NCI-H1694 (cell line): ENCODE data around the gene LDLRAP1.

Source experiments
- DNase-seq: peaks from one replicate; lab custom pipeline; 2025; lab: John Stamatoyannopoulos, UW

LDLRAP1 gene

DNA sequence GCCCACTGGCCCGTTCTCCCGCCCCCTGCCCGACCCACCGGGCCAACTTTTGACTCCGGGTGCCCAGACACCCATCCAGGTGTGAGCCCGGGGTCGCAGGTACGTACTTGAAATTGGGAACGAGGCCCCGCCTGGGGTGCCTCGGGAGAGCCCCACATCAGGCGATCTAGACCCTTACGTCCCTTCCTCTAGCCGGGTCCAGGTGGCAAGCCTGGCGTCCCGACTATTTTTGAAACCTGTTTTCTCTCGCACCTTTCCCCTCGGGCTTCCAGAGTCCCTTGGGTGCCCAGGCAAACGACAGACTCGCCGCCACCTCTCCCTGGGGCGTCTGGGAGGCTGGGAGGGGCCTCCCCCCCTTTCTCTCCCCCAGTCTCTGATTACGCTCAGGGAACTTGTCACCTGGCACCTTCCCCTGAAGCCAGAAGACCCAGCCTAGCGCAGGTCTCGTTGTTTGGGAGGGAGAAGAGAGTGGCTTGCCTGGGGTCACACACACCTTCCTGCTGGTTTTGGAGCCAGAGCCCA is 898 bp downstream of the LDLRAP1 start:
- no peak for DNase-seq

DNA sequence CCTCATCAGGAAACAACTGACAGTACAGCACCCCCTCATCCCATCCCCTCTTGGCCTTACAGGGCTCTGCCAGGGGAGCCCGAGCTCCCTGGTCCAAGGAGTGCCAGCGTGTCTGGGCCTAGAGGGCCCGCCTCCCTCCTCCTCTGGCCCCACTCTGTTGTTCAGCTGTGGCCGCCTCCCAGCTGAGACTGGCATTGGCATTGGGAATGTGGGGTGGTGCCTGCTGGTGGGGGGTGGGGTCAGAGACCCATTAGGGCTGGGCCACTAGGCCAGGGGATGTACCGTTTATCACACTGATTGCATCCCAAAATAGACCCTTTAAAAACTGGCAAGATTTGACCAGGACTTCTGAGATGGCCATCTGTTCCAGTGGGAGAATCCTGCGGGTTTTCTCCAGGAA is 1.4 kb downstream of the LDLRAP1 start:
- no peak for DNase-seq

DNA sequence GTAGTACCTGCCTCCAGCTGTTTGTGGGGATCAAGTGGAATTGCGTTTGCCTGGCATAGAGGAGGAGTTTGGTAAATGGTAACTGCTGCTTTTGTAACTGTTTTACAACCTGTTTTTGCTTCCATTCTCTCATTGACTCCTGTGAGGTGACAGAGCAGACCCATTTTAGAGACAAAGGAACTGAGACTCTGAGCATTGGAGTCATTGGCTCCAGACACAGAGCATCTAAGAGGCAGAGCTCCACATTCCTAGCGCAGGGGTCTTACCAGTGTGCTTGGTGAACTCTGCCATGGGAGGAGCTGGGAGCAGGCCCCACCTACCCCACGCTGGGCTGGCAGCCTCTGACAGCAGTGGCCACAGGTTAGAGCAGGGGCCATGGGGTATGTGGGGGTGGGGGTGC is 2.4 kb downstream of the LDLRAP1 start:
- no peak for DNase-seq

DNA sequence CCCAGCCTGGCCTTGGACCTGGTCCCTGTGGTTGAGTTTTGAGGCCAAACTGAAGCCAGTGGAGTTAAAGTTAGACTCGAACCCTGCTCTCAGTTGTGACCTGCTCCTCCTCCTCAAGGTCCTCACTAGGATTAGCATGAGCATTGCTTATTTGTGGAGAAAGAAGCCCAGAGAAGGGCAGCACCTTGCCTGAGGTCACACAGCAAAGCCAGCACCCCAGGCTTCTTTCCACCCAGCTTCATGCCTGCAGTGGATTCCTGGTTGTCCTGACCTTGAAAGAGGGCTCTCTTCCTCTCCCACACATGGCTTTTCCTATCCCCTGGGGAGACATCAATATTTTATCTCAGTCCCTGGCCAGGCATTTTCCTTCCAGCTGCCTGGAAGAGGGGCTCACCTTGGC is 2.8 kb downstream of the LDLRAP1 start:
- DNase-seq: no peak

DNA sequence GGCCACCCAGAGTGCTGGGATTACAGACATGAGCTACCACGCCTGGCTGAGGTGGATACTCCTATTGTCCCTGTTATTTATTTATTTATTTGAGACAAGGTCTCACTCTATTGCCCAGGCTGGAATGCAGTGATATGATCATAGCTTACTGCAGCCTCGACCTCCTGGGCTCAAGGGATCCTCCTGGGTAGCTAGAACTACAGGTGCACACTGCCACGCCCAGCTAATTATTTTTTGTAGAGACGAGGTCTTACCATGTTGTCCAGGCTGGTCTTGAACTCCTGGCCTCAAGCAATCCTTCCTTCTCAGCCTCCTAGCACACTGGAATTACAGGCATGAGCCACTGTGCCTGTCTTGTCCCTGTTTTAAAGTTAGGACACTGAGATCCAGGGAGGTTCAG is 5.2 kb downstream of the LDLRAP1 start:
- DNase-seq: no peak

DNA sequence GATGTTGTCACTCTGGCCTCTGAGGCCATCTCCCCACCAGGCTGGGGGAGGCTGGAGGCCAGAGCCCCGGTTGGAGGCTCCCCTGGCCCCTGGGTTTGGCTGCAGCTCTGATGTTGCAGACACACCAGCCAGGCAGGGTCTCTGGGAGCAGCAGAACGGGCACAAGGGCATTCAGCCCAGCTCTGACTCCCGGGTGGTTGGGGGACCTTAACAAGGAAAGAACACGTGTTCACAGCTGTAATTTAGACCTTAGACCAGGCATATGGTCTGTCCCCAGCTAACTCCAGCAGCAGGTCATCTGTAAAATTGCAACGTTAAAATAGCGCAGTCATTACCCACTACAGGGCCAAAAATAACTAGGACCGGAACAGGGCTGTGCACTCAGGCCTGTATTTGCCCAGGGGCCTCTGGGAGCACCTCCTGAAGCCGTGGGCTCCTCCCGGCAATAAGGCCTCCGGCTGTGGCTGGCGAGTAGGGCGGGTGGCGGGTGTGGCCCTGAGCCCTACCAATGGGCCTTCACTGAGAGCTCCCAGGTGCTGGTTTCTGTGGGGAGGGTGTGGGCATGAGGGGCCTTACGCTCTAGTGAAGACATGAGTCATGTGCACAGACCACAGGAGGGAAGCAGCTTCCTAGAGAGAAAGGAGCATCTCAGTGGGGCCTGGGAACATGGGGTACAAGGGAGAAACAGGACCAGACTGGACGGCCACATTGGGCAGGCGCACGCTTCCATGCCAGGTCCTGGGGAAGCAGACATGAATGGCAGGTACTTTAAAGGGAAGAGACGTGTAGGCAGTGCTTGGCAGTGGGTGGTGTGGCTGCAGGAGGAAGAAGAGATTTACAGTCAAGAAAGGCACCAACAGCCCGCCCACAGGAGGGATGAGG is 6.1 kb downstream of the LDLRAP1 start:
- no peak for DNase-seq

DNA sequence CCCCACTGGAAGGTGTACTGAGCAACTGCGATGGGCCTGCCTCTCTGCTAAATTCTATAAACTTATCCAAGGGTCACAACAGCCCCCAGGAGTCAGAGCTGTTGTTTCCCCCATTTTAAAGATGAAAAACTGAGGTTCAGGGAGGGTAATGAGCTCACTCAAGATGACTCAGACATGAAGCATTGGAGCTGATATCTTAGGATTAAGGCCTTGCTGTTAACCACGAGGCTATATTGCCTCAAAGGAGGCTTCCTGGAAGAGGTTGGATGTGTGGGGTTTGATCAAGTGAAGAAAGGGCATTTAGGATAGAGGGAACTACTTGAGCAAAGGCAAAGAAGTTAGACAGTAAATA is 6.7 kb downstream of the LDLRAP1 start:
- no peak for DNase-seq

DNA sequence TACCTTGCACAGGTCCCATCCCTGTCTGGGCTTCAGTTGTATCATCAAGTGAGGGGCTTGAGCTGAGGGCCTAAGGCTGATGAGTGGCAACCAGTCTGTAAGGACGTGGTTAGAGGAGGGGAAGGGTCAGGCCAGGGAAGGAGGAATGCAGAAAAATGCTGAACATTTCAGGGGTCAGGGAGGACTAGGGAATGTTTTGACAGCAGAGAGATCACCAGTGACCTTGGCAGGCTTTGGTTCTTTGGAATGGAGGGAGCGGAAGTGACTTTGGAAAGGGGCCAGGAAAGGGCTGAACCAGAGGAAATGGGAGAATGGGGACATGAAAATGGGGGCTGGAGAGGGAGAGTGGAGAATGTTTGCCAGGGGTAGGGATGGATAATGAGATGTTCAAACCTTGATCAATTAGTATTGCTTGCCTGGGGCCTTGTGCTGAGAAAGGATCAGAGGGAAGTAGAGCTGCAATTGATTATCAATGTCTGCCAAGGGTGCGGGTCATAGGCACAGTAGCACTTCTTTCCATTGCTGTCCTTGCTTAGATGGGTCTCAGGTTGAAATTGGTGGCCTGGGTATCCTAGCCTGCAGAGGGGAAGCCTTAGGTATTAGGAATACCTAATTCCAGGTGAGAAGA is 7.4 kb downstream of the LDLRAP1 start:
- no peak for DNase-seq

DNA sequence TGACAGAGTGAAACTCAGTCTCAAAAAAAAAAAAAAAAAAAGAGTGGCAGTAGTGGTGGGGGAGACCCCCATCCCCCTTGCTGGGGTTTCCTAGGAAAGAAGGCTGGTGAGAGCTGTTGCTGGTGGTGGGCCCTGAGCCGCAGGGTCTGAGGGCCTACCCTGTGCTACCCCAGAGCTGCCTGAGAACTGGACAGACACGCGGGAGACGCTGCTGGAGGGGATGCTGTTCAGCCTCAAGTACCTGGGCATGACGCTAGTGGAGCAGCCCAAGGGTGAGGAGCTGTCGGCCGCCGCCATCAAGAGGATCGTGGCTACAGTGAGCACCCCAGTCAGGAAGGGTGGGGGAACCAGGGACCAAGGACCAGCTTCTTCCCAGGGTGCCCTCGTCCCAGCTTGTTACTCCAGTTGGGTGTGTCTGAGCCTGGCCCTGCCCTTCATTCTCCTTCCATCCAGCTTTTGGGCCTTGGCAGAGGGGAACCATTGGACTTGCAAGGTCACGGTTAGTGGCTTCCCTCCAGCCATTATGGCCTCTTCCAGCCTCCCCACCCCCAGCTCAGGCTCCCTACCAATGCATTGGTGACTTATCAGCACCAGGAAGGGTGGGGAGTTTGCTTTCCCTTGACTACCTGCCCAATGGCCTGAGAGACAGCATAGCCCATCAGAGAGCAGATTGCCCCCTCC is 10.5 kb downstream of the LDLRAP1 start:
- no peak for DNase-seq

DNA sequence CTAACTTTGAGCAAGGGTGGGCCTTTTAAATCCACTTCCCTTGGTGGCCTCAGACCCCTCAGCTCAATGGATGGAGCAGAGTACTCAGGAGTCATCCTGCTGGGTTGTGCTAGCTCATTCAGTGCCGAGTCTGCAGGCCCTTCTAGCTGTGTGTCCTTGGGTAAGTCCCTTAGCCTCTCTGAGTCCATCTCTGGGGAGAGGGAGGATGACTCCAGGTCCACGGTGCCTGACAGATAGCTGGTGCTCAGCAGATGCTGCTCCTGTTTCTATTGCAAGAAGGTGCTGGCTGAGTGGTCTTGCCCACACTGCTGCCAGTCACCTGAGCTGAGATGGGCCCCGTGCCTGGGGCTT is 11.0 kb downstream of the LDLRAP1 start:
- no peak for DNase-seq

DNA sequence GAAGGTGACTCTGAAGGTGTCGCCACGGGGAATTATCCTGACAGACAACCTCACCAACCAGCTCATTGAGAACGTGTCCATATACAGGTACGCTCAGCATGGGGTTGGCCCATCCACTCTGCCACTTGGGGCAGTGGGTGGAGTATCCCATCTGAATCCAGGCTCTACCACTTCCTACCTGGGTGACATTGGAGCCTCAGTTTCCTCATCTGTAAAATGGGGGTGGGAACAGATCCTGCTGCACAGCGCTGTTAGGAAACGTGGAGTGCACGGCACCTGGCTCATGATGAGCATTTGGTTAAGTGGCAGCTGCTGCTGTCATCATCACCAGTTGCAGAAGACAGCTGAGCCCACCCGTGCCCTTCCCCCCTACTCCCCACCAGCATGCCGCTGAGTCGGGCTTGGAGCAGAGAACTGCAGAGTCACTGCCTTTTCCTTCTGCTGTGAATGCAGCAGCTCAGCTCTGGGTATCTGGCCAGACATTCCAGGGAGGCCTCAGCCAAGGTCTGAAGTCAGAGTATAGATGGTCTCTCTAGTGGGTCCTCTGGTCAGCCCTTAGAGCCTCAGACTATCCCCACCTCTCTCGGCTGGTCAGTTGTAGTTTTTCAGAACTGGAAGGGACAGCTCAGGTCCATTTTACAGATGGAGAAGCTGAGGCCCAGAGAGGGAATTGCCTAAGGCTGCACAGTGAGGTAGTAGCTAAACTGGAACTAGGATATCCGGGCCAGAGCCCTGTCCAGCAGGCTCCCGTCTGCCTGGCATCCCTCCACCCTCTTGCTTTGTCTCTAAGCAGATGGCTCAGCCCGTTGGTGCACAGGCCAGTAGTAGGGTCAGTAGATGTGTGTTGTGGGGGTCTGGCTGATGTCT is 11.7 kb downstream of the LDLRAP1 start:
- no peak for DNase-seq

DNA sequence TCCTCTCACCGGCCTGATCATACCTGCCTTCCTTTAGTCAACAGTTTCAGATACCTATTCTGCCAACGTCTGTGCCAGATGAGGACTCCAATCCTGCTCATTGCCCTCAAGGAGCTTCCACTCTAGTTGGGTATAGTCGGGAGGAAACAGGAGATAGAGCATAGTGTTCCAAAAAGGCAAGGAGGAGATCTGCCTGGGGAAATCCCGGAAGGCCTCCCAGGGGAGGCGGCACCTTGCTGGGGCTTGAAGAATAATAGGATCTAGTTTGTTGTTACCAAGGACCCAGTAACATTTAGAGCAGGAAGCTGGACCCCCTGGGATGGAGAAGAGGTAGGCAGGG is 12.3 kb downstream of the LDLRAP1 start:
- no peak for DNase-seq

DNA sequence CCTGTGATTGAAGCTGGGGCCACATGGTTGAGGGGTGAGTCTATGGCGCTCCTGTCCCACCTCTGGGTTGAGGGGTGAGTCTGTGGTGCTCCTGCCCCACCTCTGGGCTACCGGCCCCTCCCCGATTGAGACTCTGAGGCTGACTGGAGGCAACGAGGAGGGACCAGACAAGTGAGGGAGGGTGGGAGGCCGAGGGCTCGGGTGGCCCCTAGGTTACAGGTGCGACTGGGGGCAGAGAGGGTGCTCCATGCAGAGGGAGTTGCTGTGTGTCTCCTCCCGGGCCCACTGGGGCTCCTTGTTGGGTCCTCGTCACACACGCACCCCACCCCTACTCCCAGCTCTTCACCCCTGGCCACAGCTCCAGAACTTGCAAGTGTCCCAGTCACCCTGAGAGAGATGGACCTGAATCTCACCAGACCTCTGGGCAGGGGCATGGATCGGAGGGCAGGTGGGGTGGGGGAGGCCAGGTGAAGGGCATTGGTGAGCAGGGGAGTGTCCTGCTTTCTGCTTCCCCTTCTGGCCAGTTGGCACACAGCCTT is 12.8 kb downstream of the LDLRAP1 start:
- DNase-seq: no peak

DNA sequence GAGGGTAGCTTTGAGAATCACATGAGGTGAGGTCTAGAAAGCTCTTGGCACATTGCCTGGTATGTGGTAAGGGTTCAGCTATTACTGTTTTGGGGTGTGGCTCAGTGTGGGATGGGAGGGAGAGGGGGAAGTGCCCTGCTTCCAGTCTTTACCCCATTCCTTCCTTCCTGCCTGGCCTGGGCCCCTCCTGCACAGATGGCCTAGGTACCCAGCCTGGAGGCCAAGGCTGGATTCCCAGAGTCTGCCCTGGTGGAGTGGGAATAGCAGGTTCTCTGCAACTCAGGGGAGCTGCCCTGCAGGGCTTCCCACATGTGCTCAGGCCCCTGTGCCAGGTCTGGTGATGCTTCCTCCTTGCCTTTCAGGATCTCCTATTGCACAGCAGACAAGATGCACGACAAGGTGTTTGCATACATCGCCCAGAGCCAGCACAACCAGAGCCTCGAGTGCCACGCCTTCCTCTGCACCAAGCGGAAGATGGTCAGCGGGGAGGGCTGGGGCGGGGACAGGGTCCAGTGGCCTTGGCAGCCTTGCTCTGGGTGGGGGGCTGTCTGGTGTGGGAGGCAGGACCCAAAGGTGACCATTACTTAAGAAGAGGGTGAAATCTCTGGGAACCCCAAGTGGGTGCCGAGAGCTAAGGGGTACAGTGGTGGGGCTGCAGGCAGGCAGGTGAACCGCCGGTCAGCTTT is 13.5 kb downstream of the LDLRAP1 start:
- DNase-seq: no peak

DNA sequence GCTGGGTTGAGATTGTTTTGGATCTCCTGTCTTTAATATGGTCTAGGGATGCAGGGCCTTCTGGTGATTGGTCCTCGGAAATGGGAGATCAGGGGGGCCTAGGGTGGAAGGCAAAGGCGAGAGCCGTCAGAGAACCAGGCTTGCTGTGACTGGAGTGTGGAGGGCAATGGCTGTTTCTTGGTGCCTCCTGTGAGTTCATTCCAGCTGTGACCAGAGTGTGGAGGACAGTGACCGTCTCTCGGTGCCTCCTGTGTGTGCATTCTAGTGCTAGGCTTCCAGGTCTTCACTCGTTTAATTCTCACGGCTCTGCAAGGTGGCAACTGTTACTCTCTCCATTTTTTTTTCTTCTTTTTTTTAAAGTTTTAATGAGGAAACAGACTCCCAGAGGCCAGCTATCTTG is 14.1 kb downstream of the LDLRAP1 start:
- DNase-seq: no peak

DNA sequence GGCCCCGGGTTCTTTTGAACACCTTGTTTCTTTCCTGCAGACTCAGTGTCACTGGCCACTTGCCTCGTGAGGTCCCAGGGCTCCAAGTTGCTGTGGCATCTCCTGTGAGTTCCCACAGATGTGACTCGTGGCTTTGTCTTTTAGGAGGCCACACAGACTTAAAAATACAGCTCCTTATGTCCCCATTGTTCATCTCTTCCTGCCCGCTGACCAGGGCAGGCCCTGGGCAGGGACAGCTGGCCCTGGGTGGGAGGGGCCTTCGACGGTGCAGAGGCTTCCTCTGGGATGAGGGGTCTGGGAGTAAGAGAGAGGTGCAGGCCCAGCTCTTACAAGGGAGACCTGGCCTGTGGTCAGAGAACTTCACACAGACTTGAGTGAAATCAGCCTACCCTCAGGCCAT is 15.6 kb downstream of the LDLRAP1 start:
- DNase-seq: no peak

DNA sequence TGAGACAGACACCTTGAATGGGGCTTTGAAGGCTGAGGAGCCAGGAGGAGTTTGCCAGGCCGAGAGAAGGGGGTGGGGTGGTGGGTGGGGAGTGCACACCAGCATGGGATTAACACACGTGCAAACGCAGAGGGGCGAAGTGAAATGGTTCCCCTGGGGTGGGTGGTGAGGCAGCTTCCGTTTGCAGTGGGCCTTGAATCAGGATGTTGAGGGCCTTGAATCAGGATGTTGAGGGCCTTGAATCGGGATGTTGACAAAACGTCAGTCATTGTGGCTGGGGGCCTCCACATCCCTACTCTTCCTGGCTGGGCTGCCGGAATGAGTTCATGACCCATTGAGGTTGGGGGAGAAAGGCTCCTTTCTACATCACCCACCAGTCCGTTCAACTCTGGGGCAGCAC is 16.6 kb downstream of the LDLRAP1 start:
- DNase-seq: no peak

DNA sequence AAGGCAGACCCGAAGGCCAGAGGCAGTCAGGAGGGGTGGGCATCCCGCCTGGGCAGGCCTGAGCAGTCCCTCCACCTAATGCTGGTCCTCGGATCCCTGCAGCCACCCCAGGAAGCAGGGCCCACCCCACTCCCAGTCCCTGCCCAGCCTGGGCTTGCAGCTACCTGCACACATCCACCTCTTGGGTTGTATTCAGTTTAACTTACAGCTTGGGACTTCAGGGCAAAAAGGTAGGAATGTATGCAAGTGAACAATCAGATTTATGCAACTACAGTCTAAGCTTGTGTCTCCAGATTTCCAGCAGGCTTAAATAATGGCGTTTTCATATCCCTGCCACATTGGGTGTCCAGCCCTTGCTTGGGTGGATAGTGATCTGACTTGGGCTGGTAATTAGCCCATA is 17.4 kb downstream of the LDLRAP1 start:
- DNase-seq: no peak

DNA sequence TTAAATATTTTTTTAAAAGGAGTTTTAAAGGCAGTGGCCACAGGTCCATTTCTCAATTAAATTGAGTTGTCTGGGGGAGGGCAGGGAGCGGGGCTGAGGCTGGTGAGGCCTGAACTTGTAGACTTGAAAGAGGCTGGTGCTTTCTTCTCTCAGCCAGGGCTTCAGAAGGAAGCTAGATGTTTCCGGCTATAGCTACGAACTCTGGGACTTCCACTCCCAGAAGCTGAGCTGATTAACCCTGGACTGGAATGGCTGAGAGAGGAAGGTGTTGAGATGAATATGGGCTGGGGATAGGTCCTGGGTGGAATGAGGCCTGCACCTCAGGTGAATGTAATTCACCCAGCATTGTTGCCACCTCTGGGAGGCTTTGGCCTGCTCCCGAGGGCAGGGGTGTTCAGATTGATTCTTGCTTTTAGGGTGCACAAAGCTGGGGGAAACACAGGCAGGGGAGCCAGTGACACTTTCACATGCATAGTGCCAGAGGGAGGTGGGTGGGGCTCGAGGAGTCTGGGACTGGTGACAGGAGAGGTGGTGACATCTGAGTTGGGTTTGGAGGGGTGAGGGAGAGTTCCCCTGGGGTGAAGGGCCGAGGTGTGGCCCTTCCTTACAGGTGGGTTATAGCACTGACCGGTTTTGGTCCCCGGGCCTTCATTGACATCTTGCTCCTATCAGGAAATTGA is 18.2 kb downstream of the LDLRAP1 start:
- no peak for DNase-seq

DNA sequence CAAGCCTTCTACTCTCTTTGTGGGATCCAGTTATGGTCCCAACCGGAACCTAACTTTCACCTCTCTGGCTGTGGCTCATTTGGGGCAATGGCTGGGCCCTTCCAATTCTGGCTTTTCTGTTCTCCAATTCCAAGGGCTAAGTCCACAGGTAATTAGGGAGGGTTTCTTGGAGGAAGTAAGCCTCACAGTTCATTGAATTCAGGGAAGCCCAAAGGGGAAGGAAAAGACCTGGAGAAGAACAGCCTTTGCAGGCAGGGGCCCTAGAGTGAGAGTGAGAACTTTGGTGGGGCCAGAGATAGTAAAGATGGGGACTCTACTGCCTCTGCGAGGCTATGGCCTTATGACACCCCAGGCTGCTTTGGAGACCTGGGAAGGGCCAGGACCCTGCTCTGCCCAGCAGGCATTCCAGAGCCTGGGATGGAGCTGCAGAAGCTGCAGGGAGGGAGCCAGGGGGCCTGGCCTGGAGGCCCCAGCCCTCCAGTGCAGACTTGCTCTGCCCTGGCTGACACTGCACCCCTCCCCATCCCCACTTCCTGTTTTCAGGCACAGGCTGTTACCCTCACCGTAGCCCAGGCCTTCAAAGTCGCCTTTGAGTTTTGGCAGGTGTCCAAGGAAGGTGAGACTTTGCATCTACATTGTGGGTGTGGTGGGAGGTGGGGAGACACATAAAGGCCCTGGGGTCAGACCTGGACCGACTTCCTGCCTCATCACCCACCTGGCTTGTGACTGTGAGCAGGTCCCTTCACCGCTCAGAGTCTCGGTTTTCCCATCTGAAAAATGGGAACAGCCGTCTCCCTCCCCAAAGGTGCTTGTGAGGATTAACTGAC is 18.9 kb downstream of the LDLRAP1 start:
- no peak for DNase-seq
